ENCODE measurements around the gene ULK4. TPM values are rescaled to one million over a fixed set of nuclear protein-coding genes. Genes with fewer than 3 reads are reported as not detected.

Gene ULK4
- total and polyA plus RNA-seq, 2 of the 4 experiments (the other 2 are of a cell fraction) = 2.7 to 5.0 TPM

- no peak overlapping the region for H3K14ac ChIP-seq (replicated peaks; ENCODE audit: low read depth, low read length)
- H3K4ac ChIP-seq (ENCODE audit: low read depth, low read length) = no peak overlapping the region
- H2BK120ac ChIP-seq (ENCODE audit: low read depth, low read length) = no peak overlapping the region
- no peak overlapping the region for H2AFZ ChIP-seq (replicated peaks; ENCODE audit: low read length, poor library complexity)
- no peak overlapping the region for H4K91ac ChIP-seq (ENCODE audit: insufficient read depth, low read depth, low read length)
- H3K9me1 ChIP-seq (ENCODE audit: insufficient read depth, low read length) = peaks cover 1% of the 10 kb centered on the region; the same call in 1 of the 2 replicates
- intact Hi-C loops (cut with micrococcal nuclease) = no loop called here
- no peak overlapping the region for H3K4me2 ChIP-seq (ENCODE audit: low read depth, low read length)
- H3K36me3 ChIP-seq (ENCODE audit: control insufficient read depth, insufficient read depth, low read length) = no peaks in the 10 kb centered on the region
- H3K4me1 ChIP-seq (ENCODE audit: control insufficient read depth, insufficient read depth, low read length) = peaks cover 9% of the 10 kb centered on the region
- peak overlapping the region; percentile 86; the same call in 1 of the 2 replicates for H3K18ac ChIP-seq (ENCODE audit: low read depth, low read length)
- no TSS peak for BruUV-seq (replicated peaks)
- no peak overlapping the region for H2BK5ac ChIP-seq (ENCODE audit: low read depth, low read length, poor library complexity, severe bottlenecking)
- WGBS, 2 experiments (ENCODE audit: extremely low coverage in 2 of 2, insufficient read length in 1 of 2) = 60% methylated on average over 2 of the region's 4 CpGs; no CpG with 5 or more reads in 1 of the 2 experiments
- dilution Hi-C loops (cut with HindIII; ENCODE audit: low sequenced_read_pairs, unreplicated experiment) = no loop called here
- H3K9me3 ChIP-seq (ENCODE audit: control insufficient read depth, insufficient read depth, low read length) = no peaks in the 10 kb centered on the region
- H2BK15ac ChIP-seq (ENCODE audit: low read depth, low read length) = no peak overlapping the region
- H3K4me3 ChIP-seq (ENCODE audit: insufficient read depth, low read depth, low read length) = no peak overlapping the region
- H4K5ac ChIP-seq (ENCODE audit: low read depth, low read length) = peak overlapping the region; percentile 49
- H3K9ac ChIP-seq (ENCODE audit: low read depth, low read length) = no peak overlapping the region
- H4K20me1 ChIP-seq (ENCODE audit: insufficient read depth, low read length) = no peaks in the 10 kb centered on the region
- H3K23ac ChIP-seq (ENCODE audit: low read depth, low read length) = no peak overlapping the region
- H4K8ac ChIP-seq (ENCODE audit: low read depth in 2 of 2, low read length in 2 of 2) = no peak overlapping the region
- no peak overlapping the region for H2AK9ac ChIP-seq (replicated peaks; ENCODE audit: low read depth, low read length, poor library complexity)
- no peaks in the 10 kb centered on the region for H3K27me3 ChIP-seq (ENCODE audit: control insufficient read depth, insufficient read depth, low read length)
- TF ChIP-seq CTCF (conservative IDR thresholded peaks at IDR 0.05; ENCODE audit: low read depth, low read length) (no peak), CEBPB (IDR thresholded peaks at IDR 0.05; ENCODE audit: low read depth, low read length) (peak; percentile 88)
- POLR2A ChIA-PET (ENCODE audit: unreplicated experiment) = no interaction called here
- in situ Hi-C loops (cut with MboI; ENCODE audit: low sequenced_read_pairs) = loop anchor here (25.0 kb wide), 1 partner anchor 476 kb away; no protein-coding TSS in a partner anchor
- peak overlapping the region; percentile 45; the same call in 1 of the 2 replicates for H3K27ac ChIP-seq (ENCODE audit: insufficient read depth, low read length)
- CTCF ChIA-PET = no interaction called here
- no peak overlapping the region for H3K56ac ChIP-seq (ENCODE audit: extremely low read depth, insufficient read depth, low read length)
- no peak overlapping the region for H2BK20ac ChIP-seq (ENCODE audit: low read depth, low read length)
- H2AK5ac ChIP-seq (ENCODE audit: low read depth, low read length) = peak overlapping the region; percentile 7; the same call in 1 of the 2 replicates
- no peaks in the 10 kb centered on the region for H3K79me1 ChIP-seq (ENCODE audit: low read depth in 1 of 2, low read length in 2 of 2)
- DNase-seq = peak; percentile 78
- ATAC-seq (ENCODE audit: low read depth) = peak; percentile 52
Observed at GRCh38 chr3:41688595-41689380, 273.1 kb downstream of the ULK4 start.
